Stimulated activated CD8-positive, alpha-beta memory T cell treated with anti-CD3 and anti-CD28 coated beads, Interleukin-2, amount 100 ng/mL, for 1 hour (primary cell): ENCODE results near the gene DOCK10.

Experiments used
- DNase-seq, 2 donors: peaks; one replicate each; pipeline ENCODE4 v3.0.0-alpha.2; 2020; ENCODE audit warnings: low read depth in 2 of 2

Gene DOCK10

DNA sequence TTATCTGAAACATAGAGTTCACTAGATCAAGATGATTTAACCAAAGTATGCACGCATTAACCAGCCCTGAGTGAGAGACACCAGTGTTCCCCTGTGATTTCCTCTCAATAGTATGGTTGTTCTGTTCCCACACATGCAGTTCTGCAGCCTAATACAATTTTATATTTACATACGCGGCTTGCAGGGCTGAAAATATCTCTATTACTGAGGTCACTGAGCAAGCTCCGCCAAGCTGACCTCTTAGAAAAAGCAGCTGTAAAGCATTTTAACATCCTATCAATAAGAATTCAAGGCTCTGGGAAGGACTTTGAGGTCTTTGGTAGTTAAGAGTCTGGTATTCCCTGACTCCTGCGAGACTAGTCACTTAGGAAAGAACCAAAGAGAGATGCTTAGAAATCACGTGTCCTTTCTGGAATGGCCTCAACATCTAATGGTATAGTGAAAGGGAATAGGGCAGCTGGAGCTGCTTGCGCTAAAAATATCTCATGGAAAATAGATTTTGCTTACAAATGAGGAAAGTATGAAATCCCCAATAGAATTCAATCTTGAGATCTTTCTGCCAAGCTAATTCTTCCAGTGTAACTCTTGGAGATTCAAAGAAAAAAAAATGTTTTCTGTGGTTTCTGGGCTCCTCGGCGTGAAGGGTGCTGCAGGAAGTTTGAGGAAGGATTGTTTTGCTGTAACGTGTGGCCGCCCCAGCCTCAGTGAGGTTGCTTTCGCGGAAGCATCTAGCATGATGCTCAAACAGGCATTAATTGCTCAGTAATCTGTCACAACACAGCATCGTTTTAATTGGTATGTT lies 59.2 kb downstream of the DOCK10 start:
- no peak for DNase-seq

DNA sequence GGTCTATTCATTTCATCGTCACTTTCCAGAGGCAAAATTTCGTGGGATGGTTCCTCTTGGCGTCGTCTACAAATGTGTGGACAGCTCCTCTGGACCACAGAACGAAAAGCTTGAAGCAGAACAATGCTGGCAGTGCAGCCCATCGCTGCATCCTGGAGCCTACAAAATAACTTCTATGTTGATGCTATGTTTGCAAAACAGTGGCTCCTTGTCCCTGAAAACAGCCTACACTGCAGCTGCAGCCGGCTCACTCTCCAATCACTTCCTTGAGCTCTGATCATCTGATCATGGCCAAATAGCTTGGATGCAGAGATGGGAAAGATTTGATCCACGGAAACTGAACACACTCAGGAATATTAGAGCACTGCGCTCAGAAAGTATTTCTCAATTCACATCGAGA lies 60.0 kb downstream of the DOCK10 start:
- no peak for DNase-seq

DNA sequence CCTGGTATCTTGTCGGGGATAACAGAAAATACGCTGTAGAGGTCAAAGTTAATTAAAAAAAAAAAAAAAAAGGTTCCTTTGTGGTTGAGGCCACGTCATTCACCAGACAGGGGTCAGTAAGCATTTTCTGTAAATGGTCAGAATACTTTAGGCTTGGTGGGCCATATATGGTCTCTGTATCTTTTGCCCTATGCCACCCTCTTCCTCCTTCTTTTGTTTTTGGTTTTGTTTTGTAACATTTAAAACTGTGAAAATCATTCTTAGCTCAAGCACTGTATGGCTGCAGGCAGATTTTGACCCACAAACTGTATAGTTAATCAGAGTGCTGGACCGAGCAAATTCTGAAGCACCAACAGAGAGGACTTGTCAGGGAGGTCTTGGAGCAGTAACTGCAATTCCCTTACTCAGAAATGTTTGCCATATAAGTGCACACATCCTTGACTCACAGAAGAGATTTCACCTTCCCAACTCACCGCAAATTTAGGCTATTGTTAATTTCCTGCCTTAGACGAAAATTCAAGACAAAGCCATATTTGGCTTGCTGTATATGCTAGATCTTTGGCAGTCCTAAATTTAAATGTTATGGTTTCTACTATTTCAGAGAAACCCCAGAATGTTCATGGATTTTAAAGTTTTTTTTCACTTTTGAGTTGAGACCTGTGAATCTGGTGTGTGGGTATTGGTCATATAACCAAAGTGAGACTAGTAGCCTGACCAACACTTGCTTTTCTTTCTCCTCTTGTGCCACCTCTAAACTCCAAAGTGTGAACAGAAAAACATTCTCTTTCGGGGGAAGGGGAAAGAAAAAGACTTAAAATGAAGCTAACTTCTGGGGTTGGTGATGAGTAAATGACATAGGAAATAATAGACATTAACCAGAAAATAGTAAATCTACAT lies 65.4 kb downstream of the DOCK10 start:
- DNase-seq: no peak

DNA sequence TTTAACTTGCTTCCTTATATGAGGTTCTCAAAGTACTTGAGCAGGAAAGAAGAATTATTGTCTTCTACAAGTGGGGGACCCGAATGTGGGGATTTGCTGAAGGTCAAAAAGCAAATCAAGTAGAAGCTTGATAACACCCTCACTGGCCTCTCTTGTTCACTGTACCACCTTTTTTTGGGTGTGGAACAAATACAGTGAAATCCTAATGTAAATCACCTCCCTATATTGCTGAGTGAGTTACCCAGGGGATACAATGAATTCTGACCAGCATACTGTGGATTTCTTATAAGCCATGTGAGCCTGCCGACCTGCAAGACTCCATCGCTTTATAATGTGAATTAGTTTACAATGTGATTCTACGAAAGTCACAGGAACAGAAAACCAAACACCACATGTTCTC lies 66.5 kb downstream of the DOCK10 start:
- no peak for DNase-seq

DNA sequence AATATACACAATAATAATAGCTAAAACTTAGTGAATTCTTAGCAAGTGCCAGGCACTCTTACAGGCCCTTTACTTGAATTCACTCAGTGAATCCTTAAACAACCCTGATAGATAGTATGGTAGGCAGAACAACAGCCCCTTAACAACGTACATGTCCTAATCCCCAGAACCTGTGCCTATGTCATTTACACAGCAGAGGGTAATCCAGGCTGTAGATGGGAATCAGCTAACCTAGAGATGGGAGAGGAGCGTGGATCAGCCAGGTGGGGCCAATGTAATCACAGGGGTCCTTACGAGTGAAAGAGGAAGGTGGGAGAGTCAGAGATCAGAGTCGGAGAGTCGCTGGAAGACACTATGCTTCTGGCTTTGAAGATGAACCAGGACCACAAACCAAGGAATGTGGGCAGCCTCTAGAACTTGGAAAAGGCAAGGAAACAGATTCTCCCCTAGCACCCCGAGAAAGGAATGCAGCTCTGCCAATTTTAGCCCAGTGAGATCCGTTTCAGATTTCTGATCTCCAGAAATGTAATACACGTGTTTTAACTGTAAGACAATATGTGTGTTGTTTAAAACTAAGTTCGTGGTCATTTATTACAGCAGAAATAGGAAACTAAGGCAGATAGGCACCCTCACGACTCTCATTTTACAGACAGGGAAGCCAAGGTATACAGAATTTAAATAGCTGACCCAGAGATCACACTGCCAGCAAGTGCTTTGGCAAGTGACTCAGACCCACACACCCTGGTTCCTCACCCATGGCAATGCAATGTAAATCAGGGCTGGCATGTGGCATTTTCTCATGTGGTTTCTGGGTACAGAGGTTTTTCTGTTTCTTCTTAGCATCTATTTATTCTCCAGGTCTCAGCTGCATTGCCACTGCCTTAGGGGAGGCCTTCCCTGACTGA lies 68.9 kb downstream of the DOCK10 start:
- DNase-seq: peak in 1 of 2 donors; percentile 28

GRCh38 chr2:224971214-224971613 lies 71.1 kb downstream of the DOCK10 start:
- no peak for DNase-seq

- no peak for DNase-seq
Measured at GRCh38 chr2:224970311-224970710, 72.0 kb downstream of the DOCK10 start.

GRCh38 chr2:224969633-224970260 lies 72.5 kb downstream of the DOCK10 start:
- DNase-seq: no peak

DNA sequence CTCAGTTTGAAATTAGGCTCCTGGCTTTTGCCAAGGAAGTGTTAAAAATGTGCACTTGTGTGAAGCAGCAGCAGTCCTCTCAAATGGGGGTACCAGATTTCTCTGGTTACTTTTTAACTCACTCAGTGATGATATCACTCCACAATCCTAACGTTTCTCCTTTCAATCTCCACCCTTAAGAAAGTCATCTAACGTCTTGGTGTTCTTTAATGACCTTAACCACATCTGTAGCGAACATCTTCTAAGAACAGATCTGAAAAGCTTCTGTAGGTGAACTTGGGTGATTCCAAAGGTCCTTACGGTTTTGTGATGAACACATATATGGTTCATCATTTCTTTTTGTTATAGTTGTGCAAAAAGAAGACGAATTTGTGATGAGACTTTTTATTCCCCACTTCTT lies 73.2 kb downstream of the DOCK10 start:
- no peak for DNase-seq

DNA sequence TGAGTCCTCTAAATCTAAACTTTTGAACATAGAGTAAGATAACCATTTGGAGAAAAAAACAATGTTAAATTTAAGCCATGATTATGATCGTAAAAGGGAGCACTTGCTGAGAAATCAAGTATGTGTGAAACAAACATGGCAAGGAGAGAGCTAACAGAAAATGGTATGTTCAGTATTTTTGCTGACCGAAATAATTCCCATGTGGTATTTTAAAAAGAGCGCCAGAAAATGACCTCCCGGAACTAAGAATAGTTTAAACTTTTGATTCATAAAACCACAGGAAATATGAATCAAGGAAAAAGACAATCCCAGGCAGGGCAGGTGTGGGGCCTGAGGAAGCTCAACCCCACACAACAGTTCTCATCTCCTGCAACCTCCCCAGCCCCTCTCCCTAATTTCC lies 74.2 kb downstream of the DOCK10 start:
- DNase-seq: no peak

DNA sequence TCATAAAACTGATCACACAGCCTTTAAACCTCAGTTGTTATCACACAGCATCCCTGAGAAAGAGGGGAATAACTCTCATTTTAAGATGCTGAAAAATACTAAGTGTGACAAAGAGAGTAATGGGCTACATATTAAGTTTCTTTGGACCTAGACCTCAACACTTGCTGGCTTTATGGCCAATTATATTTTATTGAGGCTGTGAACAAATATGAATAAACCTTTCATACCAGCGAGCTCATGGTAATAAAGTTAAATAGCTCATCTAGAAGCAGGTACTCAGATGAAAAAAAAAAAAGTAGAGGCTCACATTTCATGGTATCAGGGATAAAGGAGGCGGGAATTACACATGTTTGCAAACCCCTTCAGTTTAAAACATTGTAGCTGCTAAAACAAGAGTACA lies 75.7 kb downstream of the DOCK10 start:
- DNase-seq: no peak

DNA sequence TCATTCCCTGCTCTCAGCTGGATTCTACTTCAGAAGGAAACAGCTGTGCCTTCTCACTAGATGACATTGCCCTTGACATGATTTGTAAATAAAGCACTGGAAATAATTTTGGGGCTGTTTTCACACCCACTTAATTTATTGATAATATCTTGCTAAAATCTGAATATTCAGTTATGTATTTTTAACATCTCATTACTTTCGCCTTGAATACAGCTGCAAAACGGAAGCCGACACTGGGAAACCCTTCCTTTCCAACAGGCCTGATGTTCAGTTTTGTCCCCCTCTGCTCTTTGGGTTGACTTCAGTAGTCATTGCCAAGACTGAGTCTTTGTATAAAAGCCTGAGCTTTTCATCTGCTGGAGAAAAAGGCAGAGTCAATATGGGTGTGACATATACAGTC lies 82.7 kb downstream of the DOCK10 start:
- DNase-seq: no peak

- DNase-seq: no peak
Measured at GRCh38 chr2:224958873-224959272, 83.4 kb downstream of the DOCK10 start.

- DNase-seq: no peak
Measured at GRCh38 chr2:224958462-224958857, 83.8 kb downstream of the DOCK10 start.

DNA sequence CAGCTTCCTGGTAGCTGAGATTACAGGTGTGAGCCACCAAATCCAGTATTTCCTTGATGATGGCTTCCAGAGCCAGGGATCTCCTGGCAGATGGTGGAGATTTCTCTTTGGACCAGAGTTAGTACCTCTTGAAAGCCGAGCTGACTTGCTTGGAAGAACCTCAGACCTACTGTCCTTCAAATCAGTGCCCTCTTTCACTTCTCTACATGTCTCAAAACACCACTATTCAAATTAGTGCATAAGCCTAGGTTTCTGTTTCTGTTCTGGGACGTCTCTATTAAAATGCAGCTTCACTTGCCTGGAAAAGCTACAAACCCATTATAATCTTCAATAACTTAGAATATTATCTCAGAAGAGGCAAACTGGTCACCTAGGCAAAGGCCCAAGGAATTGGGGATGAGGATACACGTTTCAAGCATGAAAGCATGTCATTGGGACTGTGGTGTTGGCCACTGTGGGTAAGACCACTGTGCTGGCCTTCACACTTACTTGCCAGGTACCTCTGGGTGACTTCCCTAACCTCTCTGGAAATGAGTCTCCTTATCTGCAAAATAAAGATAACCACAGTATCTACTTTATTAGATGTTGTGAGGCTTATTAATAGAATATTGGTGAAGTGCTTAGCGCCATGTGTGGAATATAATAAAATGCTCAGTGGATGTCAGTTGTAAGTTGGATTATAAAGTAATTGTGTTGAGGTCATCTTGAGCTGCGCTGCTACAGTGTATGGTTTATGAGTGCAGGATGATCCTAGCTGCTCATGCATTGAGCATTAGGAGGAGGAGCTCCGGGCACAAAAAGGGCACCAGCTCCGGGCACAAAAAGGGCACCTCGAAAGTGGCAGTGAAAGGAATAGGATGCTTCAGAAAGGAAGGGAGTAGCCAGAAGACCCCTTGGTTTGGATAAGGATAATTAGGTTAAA lies 84.5 kb downstream of the DOCK10 start:
- DNase-seq: no peak

DNA sequence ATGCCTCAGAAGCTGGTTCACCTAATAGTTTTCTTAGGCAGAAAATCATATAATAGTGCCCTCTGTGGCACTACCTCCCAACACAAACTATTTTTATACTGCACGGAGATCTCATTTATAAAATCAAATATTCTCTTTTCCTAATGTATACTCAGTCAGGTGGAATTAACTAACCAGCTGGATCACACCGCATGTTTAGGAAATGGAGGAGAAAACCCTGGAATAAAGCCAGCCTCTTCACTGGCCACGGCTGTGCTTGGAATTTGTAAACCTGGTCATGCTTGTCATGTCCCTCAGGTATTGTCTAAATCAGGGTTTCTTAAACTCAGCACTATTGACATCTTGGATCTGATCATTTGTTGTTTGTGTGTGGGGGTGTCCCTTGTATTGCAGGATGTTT lies 85.6 kb downstream of the DOCK10 start:
- no peak for DNase-seq

DNA sequence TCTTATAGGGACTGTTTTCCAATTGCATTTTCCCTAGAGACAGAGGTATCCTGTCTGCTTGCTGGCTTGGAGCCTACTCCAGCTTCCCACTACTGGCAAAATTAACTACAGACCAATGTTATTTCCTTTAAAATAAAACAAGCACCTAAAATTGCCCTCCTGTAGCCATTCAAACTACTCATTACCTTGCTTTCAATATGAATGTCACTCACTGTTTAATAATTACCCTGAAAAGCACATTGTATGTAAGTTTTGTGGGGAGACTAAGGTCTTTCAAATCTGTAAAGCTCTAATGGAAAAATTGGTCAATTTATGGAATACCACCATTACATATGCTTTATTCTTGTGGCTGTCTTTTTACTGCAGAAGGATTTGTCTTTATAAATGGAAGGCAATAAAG lies 87.3 kb downstream of the DOCK10 start:
- DNase-seq: no peak

- DNase-seq: no peak
Measured at GRCh38 chr2:224952936-224953657, 89.2 kb downstream of the DOCK10 start.

DNA sequence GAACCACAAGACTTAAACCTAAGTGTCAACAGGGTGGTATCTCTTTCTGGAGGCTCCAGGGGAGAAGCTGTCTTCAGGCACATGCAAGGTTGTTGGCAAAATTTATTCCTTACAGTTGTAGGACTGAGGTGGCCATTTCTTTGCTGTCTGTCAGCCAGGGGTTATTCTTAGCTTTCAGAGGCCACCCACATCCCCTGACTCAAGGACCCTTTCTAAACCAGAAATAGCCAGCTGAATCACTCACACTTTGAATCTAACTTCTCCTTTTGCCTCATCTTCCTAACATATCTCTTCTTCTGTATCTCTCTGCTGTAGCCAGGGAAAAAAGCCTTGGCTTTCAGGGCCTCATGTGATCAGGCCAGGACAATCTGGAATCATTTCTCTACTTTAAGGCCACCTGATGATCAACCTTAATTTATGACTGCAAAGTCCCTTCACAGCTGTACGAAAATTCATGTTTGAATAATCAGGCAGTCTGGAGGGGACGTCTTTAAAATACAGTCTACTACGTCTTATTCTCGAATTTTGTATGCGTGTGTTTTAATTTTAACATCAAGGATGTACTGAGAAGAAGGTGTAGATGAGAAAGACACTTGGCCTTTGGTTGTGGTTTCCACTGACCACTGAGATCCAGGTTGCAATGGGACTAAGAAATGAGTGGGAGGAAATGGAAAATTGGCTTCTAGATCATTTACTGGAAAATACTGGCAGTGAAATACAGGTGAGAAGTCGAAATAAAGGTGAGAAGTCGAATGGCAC lies 90.4 kb downstream of the DOCK10 start:
- no peak for DNase-seq
